Neural progenitor cell (in vitro differentiated cells): ENCODE measurements around the gene ELFN1.
A peak's percentile ranks its signal among the peaks of the same experiment; 100 is the strongest.

Experiments
- CTCF ChIP-seq: fragments of 200-600 bp; sonication (generic); IDR thresholded peaks from 2 replicates; pipeline ENCODE4 v1.5.1; 2017; ENCODE audit warnings: antibody characterized with exemption, mild to moderate bottlenecking
- EZH2 ChIP-seq: fragments of 200-600 bp; sonication (generic); IDR thresholded peaks from 2 replicates; pipeline ENCODE4 v1.6.1; 2017; ENCODE audit warnings: antibody characterized with exemption, mild to moderate bottlenecking, moderate library complexity
- EZH2phosphoT487 ChIP-seq: fragments of 200-600 bp; sonication (generic); IDR thresholded peaks from 2 replicates; pipeline ENCODE4 v1.6.1; 2017; ENCODE audit warnings: antibody characterized with exemption

- TF ChIP-seq CTCF: peak; percentile 41
- no peak for TF ChIP-seq EZH2phosphoT487
- no peak for TF ChIP-seq EZH2
Measured at GRCh38 chr7:1707756-1708595, 37.9 kb downstream of the ELFN1 start.
